Right renal cortex interstitium (tissue), 3 donors: Measurements from ENCODE around the gene KAT6B. TPM values are rescaled to one million over a fixed set of nuclear protein-coding genes. Genes with fewer than 3 reads are reported as not detected.

Source experiments
- DNase-seq, 3 donors: peaks; one replicate each; pipeline ENCODE4 v3.0.0-alpha.2; 2013; ENCODE audit warnings: low read depth in 3 of 3, low spot score in 2 of 3
- polyA plus RNA-seq, 3 donors: library from polyadenylated mRNA; unstranded; fragments of 120-200 nt; gene quantifications; one replicate each; pipeline ENCODE4 v1.2.1, GENCODE V29; 2013; ENCODE audit not compliant: insufficient read length in 3 of 3

The KAT6B gene
- polyA plus RNA-seq, 3 donors: 43.6 to 47.8 (median 45.9) TPM

DNA sequence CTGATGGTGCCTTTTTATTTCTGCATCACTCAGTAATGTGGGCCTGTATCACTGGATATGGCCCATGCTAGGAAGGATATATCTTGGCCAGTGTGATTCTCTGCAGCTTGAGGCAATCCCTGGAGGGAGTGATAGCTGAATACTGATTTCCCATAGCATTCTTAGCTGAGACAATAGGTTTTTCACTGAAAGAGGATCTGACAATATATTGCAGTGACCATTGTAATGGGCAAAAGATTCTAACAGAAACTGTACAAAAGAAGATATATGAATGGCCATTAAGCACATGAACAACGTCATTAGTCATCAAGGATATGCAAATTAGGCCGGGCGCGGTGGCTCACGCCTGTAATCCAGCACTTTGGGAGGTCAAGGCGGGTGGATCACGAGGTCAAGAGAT lies 117.8 kb downstream of the KAT6B start:
- DNase-seq: no peak

DNA sequence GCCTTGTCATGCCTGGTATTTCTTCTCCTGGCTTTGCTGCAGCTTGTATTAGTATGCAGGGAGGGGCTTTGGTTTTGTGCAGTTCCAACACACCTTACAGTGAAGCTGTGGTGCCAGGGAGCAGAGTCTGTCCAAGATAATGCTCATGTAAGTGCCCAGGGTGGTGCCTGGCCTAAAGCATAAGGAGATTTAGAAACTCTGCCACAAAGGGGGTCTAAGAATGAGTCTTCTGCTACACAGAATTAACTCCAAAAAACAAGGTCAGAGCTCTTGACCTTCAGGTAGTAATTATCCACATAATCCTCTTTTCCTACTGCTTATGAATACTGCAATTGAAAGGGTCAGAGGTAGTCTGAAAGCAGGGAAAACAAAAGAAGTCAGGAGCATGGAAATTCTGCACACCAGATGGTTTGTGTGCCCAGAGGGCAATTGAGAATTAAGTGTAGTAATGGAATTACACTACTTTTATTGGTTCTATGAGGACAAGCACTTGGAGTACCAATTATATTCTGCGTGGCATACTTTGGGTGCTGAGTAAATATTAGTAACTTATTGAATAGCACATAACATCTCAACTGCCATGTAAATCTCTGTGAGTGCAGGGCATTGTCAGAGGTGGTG lies 121.5 kb downstream of the KAT6B start:
- DNase-seq: no peak

DNA sequence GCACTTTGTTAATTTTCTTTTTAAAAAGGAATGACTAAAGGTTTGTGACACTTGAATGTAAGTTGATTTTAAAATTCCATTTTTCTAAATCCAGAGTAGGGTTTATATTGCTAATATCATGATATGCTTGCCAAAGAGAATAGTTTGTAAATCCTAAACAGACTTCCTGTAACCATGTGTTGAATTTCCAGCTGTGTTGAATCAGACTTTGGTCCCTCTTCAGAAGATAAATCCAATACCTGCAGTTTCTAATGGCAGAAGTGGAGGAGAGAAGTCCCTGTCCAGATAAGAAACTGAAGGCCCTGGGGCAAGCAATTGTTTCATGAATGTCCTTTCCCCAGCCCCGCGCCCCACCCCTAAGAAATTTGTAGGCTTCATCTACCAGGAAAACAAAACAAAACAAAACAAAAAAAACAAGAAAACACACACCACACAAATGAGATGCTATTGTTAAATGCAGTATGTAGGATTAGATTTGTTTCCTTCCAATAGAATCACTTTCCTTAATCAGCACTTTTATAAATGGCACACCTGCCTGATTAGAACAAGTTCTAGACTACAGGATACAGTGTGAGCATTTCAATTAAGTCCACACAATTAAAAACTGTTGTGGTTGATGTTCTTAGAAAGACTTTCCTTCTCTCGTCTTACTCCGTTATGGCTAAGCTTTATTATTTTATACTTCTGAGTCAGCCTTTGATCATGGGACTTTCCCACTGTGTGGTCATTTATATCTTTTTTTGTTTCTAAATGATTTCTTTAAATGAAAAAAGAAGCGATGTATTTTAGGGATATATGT lies 122.8 kb downstream of the KAT6B start:
- DNase-seq: no peak

DNA sequence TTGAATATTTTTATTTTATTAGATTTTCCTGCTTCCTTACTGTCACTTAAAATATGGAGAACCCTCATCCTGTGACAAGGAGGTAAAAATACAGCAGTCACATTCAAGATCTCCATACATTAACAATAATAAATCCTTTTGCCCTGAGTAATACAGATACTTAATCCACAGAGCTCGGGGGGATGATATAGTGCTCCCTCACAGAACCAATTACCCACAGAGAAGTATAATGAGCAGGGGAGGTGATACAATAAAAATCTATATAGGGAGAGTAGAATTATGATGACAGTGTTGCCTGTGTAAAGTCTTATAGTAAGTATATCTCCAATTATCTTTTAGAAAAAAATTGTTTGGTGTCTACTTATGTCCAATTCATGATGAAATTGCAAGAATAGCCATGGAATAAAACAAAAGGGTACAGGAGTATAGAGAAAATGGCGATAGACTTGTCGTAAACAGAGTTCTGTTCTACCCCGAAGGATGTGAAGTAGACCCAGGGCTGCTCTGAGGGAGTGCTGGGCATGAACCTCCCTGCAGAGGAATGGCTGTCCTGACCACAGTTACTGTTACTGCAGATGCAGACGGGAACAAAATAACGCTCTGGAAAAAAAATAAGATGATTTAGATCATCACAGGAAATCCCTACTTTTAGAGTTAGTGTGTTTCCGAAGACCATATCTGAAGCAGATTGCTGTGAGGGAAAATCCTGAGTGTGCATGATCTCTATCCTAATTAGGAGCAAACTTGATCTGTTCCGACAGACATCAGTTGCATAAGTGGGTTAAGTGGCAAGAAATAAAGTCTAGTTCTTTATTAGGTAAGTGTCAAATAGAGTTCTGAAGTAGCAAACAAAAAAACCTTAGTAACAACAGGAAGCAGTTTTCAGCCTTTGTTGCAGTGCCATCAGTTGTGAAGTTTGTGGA lies 123.7 kb downstream of the KAT6B start:
- DNase-seq: no peak

DNA sequence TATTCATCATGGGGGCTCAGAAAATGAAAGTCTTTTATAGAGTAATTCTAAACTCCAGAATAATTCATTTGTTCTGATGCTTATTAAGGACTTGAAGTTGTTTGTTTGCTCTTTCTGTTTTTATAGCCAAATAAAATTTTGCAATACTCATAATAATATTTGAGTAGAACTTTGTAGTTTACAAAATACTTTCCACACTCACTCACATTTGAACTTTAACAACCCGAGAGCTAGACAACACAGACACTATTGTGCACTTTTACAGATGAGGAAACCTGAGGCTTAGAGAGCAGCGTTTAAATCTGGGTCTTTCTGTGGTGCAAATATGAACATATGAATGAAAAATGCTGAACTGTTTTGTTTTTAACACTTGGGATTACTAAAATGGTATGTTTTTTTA lies 126.8 kb downstream of the KAT6B start:
- DNase-seq: no peak

DNA sequence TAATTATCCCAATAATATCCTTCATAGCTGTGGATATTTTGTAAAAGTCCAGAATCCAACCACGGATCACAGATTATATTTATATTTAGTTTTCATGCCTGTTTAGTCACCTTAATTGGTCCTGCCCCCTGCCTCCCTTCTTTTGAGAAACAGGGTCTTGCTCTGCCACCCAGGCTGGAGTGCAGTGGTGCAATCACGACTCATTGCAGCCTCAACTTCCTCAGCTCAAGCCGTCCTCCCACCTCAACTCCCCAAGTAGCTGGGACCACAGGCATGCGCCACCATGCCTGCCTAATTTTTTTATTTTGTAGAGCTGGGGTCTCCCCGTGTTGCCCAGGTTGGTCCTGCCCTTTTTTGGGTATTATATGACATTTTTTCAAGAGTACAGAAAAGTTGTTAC lies 129.4 kb downstream of the KAT6B start:
- no peak for DNase-seq

DNA sequence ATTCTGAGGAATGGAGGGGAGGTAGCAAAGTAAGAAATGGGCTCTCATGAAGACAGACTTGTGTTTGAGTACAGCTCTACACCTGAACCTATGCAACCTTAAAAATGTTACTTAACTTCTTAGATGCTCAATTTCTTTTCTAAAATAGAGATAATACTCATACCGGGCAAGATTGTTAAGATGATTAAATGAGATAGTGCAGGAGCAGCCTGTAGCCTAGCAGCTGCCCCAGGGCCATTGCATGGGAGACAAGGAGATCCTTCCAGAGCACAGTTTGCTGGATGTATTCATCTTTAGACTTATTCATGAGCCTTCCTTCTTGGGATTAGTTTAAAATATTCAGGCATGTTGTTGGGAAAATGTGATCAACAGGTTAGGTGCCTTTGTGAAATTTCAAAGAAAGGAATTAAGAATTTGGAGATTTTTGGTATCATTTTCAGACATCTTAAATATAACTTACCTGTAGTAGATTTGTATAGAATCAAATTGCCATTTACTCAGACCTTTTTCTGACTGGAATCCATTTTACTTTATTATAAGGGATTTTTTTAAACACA lies 130.2 kb downstream of the KAT6B start:
- no peak for DNase-seq

DNA sequence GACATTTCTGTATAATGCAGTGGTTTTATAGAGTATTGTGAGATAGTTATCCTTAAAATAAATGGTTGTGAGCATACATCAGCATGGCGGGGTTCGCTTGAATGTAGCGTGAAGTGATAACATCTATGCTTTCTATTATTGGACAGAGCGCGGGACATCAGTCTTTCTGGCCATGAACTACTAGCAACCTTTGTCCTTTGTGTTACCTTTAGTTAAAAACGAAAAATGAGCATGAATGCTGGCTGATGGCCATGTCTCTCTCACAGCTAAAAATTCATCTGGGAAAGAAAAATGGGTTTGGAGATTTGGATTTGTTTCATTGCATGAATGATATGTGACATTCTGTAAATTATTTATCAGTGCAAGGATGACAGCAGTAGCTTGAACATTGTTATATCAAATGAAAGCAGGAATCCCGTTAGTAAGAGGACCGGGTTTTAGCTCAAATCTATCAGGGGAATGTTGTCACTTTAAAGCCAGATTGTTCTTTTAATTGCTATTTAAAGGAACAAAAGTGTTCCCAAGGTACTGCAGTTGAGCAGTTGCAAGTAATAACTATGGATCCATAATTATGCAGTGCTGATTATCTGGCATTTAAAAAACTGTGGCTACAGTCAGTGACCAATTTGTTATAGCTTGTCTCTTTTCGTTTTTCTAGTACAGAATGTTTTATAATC lies 131.0 kb downstream of the KAT6B start:
- DNase-seq: no peak

DNA sequence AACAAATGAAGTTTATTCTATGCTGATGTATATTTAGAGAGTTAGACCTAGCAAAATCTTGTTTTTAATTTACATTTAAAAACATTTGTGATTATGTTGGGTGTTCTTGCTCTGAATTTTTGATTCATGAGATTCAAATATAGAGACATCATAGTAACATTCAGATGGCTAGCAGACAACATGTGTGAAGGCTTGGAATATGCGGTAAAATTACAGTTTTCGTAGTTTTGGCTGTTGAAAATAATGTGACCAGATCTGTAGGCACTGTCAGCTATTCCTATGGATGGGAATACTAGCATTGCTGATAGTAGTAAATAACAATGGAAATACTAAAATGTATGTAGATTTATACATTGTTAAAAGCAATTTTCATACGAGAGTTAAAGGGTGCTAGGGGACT lies 131.9 kb downstream of the KAT6B start:
- DNase-seq: no peak

DNA sequence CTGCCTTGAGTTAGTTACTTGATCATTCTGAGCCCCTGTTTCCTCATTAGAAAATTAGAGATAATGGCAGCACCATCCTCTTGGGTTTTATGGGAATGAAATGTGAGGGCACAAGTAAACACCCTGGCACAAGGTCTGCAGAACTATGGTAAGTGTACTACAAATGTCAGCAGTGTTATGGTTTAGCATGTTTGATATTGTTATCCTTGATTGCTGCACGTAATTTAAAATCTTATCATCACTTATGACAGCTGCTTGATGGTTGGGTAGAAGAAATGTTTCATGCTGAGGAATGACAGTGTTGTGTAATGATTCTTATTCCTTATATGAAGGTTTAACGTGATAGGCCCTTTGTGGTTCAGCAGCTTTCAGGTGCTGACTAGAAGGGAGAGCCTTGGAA lies 134.3 kb downstream of the KAT6B start:
- no peak for DNase-seq

DNA sequence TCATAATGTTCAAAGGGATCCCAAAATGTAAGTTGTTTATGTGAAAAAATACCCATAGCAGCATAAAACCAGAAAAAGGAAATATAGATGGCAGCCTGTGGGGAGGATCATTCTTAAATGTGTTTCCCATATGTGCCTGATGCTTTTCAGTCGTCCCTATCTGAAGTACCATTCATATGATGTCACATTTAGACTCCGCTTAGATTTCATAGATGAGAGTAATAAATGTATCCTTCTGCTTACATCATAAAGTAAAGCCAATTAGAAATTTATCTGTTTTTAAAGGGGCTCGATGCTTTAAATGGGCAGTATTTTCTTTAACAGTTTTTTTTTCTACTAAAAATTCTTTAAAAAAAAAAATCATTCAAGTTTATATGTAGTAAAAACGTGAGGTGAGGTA lies 136.1 kb downstream of the KAT6B start:
- DNase-seq: no peak

DNA sequence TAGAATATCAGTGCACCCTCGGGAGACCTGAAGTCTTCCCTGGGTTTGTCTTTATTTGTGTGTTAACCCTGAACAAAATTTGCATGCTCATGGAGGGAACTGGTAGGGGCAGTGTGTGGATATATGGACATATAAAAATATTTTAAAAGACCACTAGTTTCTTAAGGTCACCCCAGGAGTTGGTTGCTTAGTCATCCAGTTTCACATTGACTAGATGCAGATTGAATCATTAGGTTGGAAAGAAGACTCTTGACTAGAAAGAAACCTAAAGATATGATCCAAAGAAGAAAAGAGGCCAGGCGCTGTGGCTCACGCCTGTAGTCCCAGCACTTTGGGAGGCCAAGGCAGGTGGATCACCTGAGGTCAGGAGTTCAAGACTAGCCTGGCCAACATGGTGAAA lies 137.1 kb downstream of the KAT6B start:
- no peak for DNase-seq

DNA sequence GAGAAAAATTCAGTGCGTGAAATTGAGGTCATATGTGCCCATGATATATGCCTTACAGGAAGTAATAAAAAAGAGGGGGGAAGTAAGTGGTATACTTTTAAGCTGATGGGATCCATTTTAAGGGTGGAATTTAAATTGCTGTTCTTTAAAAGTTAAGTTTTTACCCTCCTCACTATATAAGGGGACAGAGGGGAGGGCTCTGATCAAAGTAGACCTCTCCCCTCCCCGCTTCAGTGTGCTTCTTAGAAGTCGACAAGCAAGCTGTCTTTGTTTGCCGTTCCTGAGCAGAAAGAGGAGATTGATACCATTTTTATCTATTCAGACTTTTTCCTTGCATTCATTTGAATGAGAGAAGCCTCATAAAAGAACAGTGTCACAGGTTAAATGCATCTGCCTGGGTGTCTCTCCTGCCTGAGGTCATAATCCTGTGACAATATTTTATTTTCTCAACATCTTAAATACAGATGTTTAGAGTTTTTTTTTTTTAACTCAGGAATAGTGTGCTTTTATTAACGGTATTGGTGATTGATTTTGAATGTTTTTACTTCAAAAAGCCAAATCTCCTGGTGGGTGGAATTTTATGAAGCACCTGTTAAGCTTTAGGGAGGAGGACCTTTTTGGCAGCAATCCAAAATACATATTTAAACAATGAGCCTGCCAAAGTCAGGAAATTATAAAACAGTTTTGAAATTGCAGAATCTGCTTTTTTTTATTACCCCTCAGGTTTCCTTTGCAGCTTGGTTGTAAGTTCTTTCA lies 141.7 kb downstream of the KAT6B start:
- DNase-seq: no peak

DNA sequence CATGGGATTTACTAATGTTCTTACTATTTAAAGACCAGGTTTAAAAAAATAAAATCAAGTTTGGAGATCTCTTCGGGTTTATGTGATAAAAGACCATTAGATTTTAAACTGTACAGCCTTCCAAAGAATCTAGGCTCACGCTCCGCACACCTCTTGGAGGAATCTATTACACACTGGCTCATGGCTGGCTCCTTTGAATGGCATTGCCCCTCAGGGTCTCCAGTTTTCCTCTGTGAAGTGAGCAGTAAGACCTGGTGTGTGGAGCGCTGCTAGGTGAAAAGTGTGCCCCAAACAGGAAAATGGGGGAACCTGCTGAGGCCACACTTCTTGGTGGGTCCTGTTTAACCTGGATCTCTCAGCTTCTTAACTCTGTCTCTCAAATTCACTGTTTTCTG lies 142.3 kb downstream of the KAT6B start:
- no peak for DNase-seq

DNA sequence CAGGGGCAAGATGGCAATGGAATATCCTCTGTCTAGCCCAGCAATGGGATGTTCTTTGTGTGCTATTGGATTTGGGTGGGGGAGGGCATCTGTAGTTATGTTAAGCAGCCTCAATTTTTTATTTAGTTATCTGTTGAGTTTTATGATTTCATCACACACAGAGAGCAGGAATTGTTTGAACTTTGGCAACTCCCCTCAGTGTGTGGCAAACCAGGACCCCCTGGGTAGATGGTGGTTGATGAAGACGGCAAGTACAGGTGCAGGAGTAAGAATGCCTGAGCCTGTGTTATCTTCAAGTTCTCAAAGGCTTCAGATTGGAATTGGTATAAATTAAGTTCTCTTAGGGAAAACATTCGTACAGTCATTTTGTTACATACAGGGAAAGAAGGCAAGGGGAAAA lies 142.7 kb downstream of the KAT6B start:
- no peak for DNase-seq

DNA sequence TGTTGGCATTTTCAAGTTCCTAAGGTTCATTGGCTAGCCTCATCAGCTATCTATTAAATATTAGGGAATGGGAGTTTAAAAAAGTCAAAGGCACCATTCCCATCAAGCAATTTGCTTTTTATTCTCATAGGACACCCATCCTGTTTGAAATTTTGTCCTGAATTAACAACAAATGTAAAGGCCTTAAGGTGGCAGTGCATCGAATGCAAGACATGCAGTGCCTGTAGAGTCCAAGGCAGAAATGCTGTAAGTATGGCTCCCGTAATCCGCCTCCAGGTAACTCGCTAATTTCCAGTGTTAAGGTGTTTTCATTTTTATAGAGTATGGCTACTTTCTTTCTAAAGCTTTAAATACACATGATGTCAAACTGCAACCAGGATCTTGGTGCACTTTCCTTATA lies 143.1 kb downstream of the KAT6B start:
- DNase-seq: no peak

DNA sequence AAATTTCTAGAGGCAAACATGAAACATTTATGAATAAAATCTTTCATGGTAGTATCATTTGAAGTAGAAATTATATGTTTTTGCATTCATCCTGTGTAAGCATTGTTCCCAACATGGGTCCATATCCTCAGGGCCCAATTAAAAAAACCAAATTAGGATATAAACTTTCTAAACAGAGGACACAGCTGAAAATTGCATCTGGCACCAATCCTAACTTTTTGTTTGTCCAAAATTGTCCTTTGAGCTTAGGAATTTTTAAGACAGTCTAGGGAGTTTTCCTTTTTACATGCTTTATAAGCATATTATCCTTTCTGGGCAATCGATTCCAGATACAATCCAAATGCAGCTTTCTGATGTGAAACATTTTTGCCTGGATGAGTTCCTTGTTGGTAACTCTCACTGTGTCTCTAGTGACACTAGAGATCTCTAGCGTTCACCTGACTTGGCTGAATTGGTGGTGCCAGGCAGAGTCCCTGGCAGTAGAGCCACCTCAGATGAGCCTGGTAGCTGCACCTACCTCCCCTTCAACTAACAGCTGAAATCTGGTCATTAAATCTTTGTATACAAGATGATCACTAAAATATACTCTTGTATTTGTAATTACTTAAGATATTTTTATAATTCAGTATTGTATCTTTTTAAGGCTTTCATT lies 147.5 kb downstream of the KAT6B start:
- DNase-seq: no peak

DNA sequence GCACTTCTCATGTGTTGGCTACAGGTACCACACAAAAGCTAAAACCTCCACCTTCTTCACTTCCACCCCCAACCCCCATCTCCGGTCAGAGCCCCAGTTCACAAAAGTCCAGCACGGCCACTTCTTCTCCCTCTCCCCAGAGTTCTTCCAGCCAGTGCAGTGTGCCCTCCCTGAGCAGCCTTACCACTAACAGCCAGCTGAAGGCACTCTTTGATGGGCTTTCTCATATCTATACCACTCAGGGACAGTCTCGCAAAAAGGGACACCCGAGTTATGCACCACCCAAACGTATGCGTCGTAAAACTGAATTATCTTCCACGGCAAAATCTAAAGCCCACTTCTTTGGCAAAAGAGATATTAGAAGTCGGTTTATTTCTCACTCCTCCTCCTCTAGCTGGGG lies 149.4 kb downstream of the KAT6B start:
- DNase-seq: no peak

DNA sequence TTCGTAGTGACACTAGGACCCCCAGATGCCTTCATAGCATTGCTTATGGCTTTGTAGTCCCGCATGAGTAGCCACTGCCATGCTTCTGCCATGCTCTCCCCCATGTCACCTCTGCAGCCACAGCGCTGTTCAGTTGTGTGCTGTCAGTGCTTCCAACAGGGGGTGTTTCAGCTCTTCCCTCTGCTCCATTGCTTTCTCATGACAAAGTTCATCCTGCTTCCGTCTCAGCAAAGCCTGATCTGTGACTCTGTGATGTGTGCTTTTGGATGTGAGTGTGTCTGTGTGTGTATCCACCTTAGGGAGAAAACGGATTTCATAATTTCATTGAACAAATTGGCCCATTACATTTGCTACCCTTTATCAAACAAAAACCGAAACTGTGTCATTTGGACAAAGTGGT lies 150.2 kb downstream of the KAT6B start:
- no peak for DNase-seq
